Heart left ventricle (tissue), 13 donors: ENCODE measurements around the gene DDB1.

Source experiments
- POLR2A ChIP-seq, 2 donors: fragments of 450-650 bp; IDR thresholded peaks; one replicate each; pipeline ENCODE4 v1.6.1; 2017; ENCODE audit warnings: antibody characterized with exemption in 2 of 2, mild to moderate bottlenecking in 2 of 2, moderate library complexity in 2 of 2
- TF ChIP-seq, protein P1 (sequence below), 12 donors: fragments of 200-600 bp; sonication (generic) in 4 of 12; IDR thresholded peaks; one replicate each; pipeline versions ENCODE4 v1.5.0 to v1.8.0; 2018 to 2022; ENCODE audit warnings: antibody characterized with exemption in 12 of 12, mild to moderate bottlenecking in 5 of 12
- donor health status: ischemic (EF 13 %, LVEDD 7.1; RV severe dilation, severe dysfunction).
- donor health status: DM: no; HTN: yes; CAD: no.
- donor health status: DM: no; HTN: no; CAD: no.
- donor health status: ischemic (EF 25% LVEDD 6.9; RV normal size, moderate dysfunction).
- donor health status: ischemic (EF 25% LVEDD 5.7; RV mildly dilated, moderate dysfunction).
- donor health status: ischemic (EF 35%, LVEDD 5.7; RV mildly dilated, moderate dysfunction).
- donor health status: nonischemic (EF 11% LVEDD 7.7; RV severe dilation, severe dysfunction).
- donor health status: DM: yes; HTN: yes; CAD: no.
- donor health status: PGD.
- donor health status: ischemic (EF 29% LVEDD 5.4; RV normal size, mild dysfunction).
- donor health status: nonischemic (EF 23%, LVEDD 6.1; RV moderate dilation, normal function).

DNA sequence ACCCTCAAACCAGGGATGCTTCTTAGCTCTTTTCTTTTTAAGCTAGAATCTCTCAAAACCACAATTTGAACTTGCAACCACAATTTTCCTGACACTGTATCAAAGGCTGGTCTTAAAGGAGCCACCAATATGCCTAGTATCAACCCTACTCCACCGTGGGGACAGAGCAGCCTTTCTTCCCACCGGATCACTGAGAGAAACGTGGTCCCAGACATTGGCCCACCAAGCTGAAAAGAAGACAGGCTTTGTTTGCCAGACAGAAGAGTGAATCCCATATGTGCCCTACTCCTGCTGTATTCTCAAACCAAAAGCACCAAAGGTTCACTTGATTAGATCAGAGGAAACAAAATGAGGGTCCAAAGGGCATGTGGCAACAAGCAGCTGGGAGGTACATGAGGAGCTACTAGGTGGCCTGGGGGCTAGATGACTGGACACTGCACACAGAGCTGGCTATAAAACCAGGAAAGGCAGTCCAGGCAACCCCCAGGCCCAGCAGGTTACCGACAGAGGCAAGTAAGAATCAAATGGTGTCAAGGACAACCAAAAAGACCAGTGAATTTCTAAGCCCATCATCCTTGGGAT, 34.2 kb downstream of the DDB1 start:
- TF ChIP-seq, protein P1, sequence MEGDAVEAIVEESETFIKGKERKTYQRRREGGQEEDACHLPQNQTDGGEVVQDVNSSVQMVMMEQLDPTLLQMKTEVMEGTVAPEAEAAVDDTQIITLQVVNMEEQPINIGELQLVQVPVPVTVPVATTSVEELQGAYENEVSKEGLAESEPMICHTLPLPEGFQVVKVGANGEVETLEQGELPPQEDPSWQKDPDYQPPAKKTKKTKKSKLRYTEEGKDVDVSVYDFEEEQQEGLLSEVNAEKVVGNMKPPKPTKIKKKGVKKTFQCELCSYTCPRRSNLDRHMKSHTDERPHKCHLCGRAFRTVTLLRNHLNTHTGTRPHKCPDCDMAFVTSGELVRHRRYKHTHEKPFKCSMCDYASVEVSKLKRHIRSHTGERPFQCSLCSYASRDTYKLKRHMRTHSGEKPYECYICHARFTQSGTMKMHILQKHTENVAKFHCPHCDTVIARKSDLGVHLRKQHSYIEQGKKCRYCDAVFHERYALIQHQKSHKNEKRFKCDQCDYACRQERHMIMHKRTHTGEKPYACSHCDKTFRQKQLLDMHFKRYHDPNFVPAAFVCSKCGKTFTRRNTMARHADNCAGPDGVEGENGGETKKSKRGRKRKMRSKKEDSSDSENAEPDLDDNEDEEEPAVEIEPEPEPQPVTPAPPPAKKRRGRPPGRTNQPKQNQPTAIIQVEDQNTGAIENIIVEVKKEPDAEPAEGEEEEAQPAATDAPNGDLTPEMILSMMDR (IDR thresholded peaks at IDR 0.05): no peak
- TF ChIP-seq POLR2A (IDR thresholded peaks at IDR 0.05): no peak
